ENCODE results near the gene TAS2R46. TPM values are rescaled to one million over a fixed set of nuclear protein-coding genes. Genes with fewer than 3 reads are reported as not detected.
"Not testable (repeated sequence)": the region's sequence is repeated elsewhere in the genome, so short reads cannot be mapped to it uniquely, and the experiment has no call there.

Gene TAS2R46
- 1 to 10 TPM; 3.3 to 3.9 TPM for total RNA-seq
- not detected for polyA plus RNA-seq
- long read RNA-seq, donor 1 = 0 reads
- long read RNA-seq, donor 2 = 0 reads

DNA sequence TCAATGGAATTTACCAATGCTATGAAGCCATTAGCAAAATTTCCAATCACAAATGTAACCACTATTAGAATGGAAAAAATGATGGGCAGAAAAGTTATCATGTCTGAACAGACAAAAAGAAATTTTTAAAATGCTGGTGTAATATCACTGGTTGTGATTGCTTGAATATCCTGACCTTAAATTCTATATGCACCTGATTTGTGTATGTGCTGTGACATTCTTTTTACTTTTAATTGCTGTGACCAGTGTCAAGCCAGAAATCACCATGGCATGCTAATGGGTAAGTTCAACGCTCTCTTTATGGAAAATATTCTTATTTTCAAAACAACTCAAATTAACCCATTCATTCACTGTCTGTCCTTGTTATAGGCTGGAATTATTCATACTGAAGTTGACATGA is at the start of gene TAS2R46:
Gene TAS2R46 (minus strand): TSS at position 101 of the 400 bp plus-strand sequence. CDS start 0 bp downstream, at position 101.
- H3K27ac ChIP-seq (ENCODE audit: low read depth in 1 of 2, low read length in 2 of 2); H3K9me3 ChIP-seq (ENCODE audit: control insufficient read depth, low read length); H3K27me3 ChIP-seq (ENCODE audit: control insufficient read depth in 1 of 2, insufficient read depth in 2 of 2, low read length in 1 of 2); ATAC-seq (ENCODE audit: low FRiP score); H3K4me1 ChIP-seq (ENCODE audit: control insufficient read depth in 1 of 2, insufficient read depth in 2 of 2, low read length in 2 of 2); DNase-seq; H3K36me3 ChIP-seq (ENCODE audit: control insufficient read depth in 1 of 2, insufficient read depth in 2 of 2, low read length in 1 of 2); H3K4me3 ChIP-seq (ENCODE audit: low read length in 2 of 2); intact Hi-C loops (cut with DNase I): not testable (repeated sequence)
- WGBS, 2 donors = 85 to 90% methylated on average over 1 of the region's 1 CpG

- intact Hi-C loops (cut with DNase I); H3K27ac ChIP-seq (ENCODE audit: low read depth in 1 of 2, low read length in 2 of 2); H3K4me1 ChIP-seq (ENCODE audit: control insufficient read depth in 1 of 2, insufficient read depth in 2 of 2, low read length in 2 of 2); H3K9me3 ChIP-seq (ENCODE audit: control insufficient read depth, low read length); H3K4me3 ChIP-seq (ENCODE audit: low read length in 2 of 2); DNase-seq; H3K27me3 ChIP-seq (ENCODE audit: control insufficient read depth in 1 of 2, insufficient read depth in 2 of 2, low read length in 1 of 2); ATAC-seq (ENCODE audit: low FRiP score); H3K36me3 ChIP-seq (ENCODE audit: control insufficient read depth in 1 of 2, insufficient read depth in 2 of 2, low read length in 1 of 2): not testable (repeated sequence)
- 97 to 100% methylated on average over 1 of the region's 1 CpG for WGBS, 2 donors
These were observed 49.1 kb upstream of the TAS2R46 start for GRCh38 chr12:11111213-11111612.

GRCh38 chr12:11108862-11109261 is 46.8 kb upstream of the TAS2R46 start:
- Histone ChIP-seq H3K4me3 (ENCODE audit: low read length in 2 of 2) (no peak overlapping the region), H3K36me3 (ENCODE audit: control insufficient read depth in 1 of 2, insufficient read depth in 2 of 2, low read length in 1 of 2) (no peaks in the 10 kb centered on the region), H3K9me3 (ENCODE audit: control insufficient read depth, low read length) (peaks cover 3% of the 10 kb centered on the region), H3K27ac (ENCODE audit: low read depth in 1 of 2, low read length in 2 of 2) (no peak overlapping the region), H3K4me1 (ENCODE audit: control insufficient read depth in 1 of 2, insufficient read depth in 2 of 2, low read length in 2 of 2) (no peaks in the 10 kb centered on the region), H3K27me3 (ENCODE audit: control insufficient read depth in 1 of 2, insufficient read depth in 2 of 2, low read length in 1 of 2) (no peaks in the 10 kb centered on the region)
- intact Hi-C loops (cut with DNase I) = no loop called here
- 96 to 98% methylated on average over 2 of the region's 2 CpGs for WGBS, 2 donors
- no peak for ATAC-seq (ENCODE audit: low FRiP score)
- no peak for DNase-seq

DNA sequence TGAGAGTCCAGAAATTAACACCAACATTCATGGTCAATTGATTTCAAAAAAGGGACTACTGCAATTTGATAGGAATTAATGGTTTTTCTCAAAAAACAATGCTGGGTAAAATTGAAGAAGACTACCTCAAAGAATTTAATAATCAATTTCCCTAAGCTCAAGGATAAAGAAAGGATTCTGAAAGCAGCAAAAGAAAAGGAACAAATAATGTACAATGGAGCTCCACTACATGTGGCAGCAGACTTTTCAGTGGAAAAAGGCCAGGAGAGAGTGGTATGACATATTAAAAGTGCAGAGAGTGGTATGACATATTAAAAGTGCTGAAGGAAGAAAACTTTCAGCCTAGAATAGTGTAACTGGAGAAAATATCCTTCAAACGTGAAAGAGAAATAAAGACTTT is 45.6 kb upstream of the TAS2R46 start:
- Histone ChIP-seq H3K36me3 (ENCODE audit: control insufficient read depth in 1 of 2, insufficient read depth in 2 of 2, low read length in 1 of 2) (no peaks in the 10 kb centered on the region), H3K27ac (ENCODE audit: low read depth in 1 of 2, low read length in 2 of 2) (no peak overlapping the region), H3K4me3 (ENCODE audit: low read length in 2 of 2) (no peak overlapping the region), H3K9me3 (ENCODE audit: control insufficient read depth, low read length) (peaks cover 3% of the 10 kb centered on the region), H3K4me1 (ENCODE audit: control insufficient read depth in 1 of 2, insufficient read depth in 2 of 2, low read length in 2 of 2) (no peaks in the 10 kb centered on the region), H3K27me3 (ENCODE audit: control insufficient read depth in 1 of 2, insufficient read depth in 2 of 2, low read length in 1 of 2) (no peaks in the 10 kb centered on the region)
- intact Hi-C loops (cut with DNase I) = no loop called here
- ATAC-seq (ENCODE audit: low FRiP score) (no peak), DNase-seq (no peak)
- 42 to 48% methylated on average over 1 of the region's 1 CpG for WGBS, 2 donors

GRCh38 chr12:11106288-11106687 is 44.2 kb upstream of the TAS2R46 start:
- WGBS, 2 donors = 95 to 99% methylated on average over 2 of the region's 2 CpGs
- ATAC-seq (ENCODE audit: low FRiP score) (no peak), DNase-seq (no peak)
- Histone ChIP-seq H3K36me3 (ENCODE audit: control insufficient read depth in 1 of 2, insufficient read depth in 2 of 2, low read length in 1 of 2) (no peaks in the 10 kb centered on the region), H3K4me3 (ENCODE audit: low read length in 2 of 2) (no peak overlapping the region), H3K27me3 (ENCODE audit: control insufficient read depth in 1 of 2, insufficient read depth in 2 of 2, low read length in 1 of 2) (no peaks in the 10 kb centered on the region), H3K27ac (ENCODE audit: low read depth in 1 of 2, low read length in 2 of 2) (no peak overlapping the region), H3K4me1 (ENCODE audit: control insufficient read depth in 1 of 2, insufficient read depth in 2 of 2, low read length in 2 of 2) (no peaks in the 10 kb centered on the region), H3K9me3 (ENCODE audit: control insufficient read depth, low read length) (peaks cover 3% of the 10 kb centered on the region)
- intact Hi-C loops (cut with DNase I) = no loop called here

GRCh38 chr12:11105546-11105945 is 43.5 kb upstream of the TAS2R46 start:
- DNase-seq (no peak), ATAC-seq (ENCODE audit: low FRiP score) (no peak)
- Histone ChIP-seq H3K27me3 (ENCODE audit: control insufficient read depth in 1 of 2, insufficient read depth in 2 of 2, low read length in 1 of 2) (no peaks in the 10 kb centered on the region), H3K4me3 (ENCODE audit: low read length in 2 of 2) (no peak overlapping the region), H3K27ac (ENCODE audit: low read depth in 1 of 2, low read length in 2 of 2) (no peak overlapping the region), H3K4me1 (ENCODE audit: control insufficient read depth in 1 of 2, insufficient read depth in 2 of 2, low read length in 2 of 2) (no peaks in the 10 kb centered on the region), H3K9me3 (ENCODE audit: control insufficient read depth, low read length) (peaks cover 5% of the 10 kb centered on the region), H3K36me3 (ENCODE audit: control insufficient read depth in 1 of 2, insufficient read depth in 2 of 2, low read length in 1 of 2) (no peaks in the 10 kb centered on the region)
- WGBS, 2 donors = 38 to 54% methylated on average over 2 of the region's 2 CpGs
- intact Hi-C loops (cut with DNase I) = no loop called here

GRCh38 chr12:11094910-11095309 is 32.8 kb upstream of the TAS2R46 start:
- H3K27me3 ChIP-seq (ENCODE audit: control insufficient read depth in 1 of 2, insufficient read depth in 2 of 2, low read length in 1 of 2); H3K4me1 ChIP-seq (ENCODE audit: control insufficient read depth in 1 of 2, insufficient read depth in 2 of 2, low read length in 2 of 2); ATAC-seq (ENCODE audit: low FRiP score); DNase-seq; H3K36me3 ChIP-seq (ENCODE audit: control insufficient read depth in 1 of 2, insufficient read depth in 2 of 2, low read length in 1 of 2); H3K4me3 ChIP-seq (ENCODE audit: low read length in 2 of 2); intact Hi-C loops (cut with DNase I); H3K9me3 ChIP-seq (ENCODE audit: control insufficient read depth, low read length); H3K27ac ChIP-seq (ENCODE audit: low read depth in 1 of 2, low read length in 2 of 2): not testable (repeated sequence)
- WGBS, 2 donors = no CpG with 5 or more reads among the region's 2 CpGs

DNA sequence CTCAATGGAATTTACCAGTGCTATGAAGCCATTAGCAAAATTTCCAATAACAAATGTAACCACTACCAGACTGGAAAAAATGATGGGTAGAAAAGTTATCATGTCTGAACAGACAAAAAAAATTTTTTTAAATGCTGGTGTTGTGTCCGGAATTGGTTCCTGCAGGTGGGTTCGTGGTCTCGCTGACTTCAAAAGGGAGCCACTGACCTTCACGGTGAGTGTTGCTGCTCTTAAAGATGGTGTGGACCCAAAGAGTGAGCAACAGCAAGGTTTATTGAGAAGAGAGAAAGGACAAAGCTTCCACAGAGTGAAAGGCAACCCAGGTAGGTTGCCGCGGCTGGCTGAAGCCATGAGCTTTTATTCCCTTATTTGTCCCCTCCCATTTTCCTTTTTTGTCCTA is 30.0 kb upstream of the TAS2R46 start, which contains the start of gene TAS2R43:
Gene TAS2R43 (minus strand): TSS at position 186 of the 400 bp plus-strand sequence. CDS start 84 bp downstream, at position 102.
- intact Hi-C loops (cut with DNase I) = no loop called here
- Histone ChIP-seq H3K4me1 (ENCODE audit: control insufficient read depth in 1 of 2, insufficient read depth in 2 of 2, low read length in 2 of 2) (no peaks in the 10 kb centered on the region), H3K36me3 (ENCODE audit: control insufficient read depth in 1 of 2, insufficient read depth in 2 of 2, low read length in 1 of 2) (no peaks in the 10 kb centered on the region), H3K4me3 (ENCODE audit: low read length in 2 of 2) (no peak within 1 kb of the TSS), H3K27me3 (ENCODE audit: control insufficient read depth in 1 of 2, insufficient read depth in 2 of 2, low read length in 1 of 2) (no peaks in the 10 kb centered on the region), H3K27ac (ENCODE audit: low read depth in 1 of 2, low read length in 2 of 2) (no peak within 1 kb of the TSS), H3K9me3 (ENCODE audit: control insufficient read depth, low read length) (no peaks in the 10 kb centered on the region)
- DNase-seq (no peak), ATAC-seq (ENCODE audit: low FRiP score) (no peak)
- WGBS, 2 donors = 98% methylated on average over 3 to 6 of the region's 6 CpGs

DNA sequence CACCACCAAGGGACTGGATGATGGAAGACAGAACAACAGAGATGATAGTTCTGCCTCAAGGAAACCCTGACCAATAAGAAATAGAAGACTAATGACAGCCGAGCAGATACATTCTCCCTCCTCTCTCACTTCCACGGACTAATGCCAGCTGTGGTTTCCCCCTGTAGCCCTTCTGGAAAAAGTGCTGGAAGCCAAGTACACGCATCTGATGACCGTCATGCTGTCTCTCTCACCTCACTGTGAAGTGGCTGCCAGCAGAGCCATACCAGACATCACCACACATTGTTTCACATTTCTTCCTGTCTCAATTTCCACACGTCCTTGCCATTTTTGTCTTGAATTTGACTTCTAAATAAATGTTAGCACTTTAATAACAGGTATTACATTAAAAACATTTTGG is 27.2 kb upstream of the TAS2R46 start:
- no peak overlapping the region for H3K4me3 ChIP-seq (ENCODE audit: low read length in 2 of 2)
- intact Hi-C loops (cut with DNase I) = no loop called here
- no peaks in the 10 kb centered on the region for H3K9me3 ChIP-seq (ENCODE audit: control insufficient read depth, low read length)
- ATAC-seq (ENCODE audit: low FRiP score) (no peak), DNase-seq (no peak)
- H3K36me3 ChIP-seq (ENCODE audit: control insufficient read depth in 1 of 2, insufficient read depth in 2 of 2, low read length in 1 of 2) = no peaks in the 10 kb centered on the region
- no peak overlapping the region for H3K27ac ChIP-seq (ENCODE audit: low read depth in 1 of 2, low read length in 2 of 2)
- 4 to 78% methylated on average over 1 to 4 of the region's 5 CpGs for WGBS, 2 donors
- no peaks in the 10 kb centered on the region for H3K4me1 ChIP-seq (ENCODE audit: control insufficient read depth in 1 of 2, insufficient read depth in 2 of 2, low read length in 2 of 2)
- no peaks in the 10 kb centered on the region for H3K27me3 ChIP-seq (ENCODE audit: control insufficient read depth in 1 of 2, insufficient read depth in 2 of 2, low read length in 1 of 2)

All from aorta (tissue), 5 donors.